Measurements from ENCODE around the gene POLE4. TPM values are rescaled to one million over a fixed set of nuclear protein-coding genes. Genes with fewer than 3 reads are reported as not detected.
A peak's percentile ranks its signal among the peaks of the same experiment; 100 is the strongest.

POLE4 gene
- total RNA-seq, 2 experiments from 2014 or later: 48.4 to 48.9 TPM

DNA sequence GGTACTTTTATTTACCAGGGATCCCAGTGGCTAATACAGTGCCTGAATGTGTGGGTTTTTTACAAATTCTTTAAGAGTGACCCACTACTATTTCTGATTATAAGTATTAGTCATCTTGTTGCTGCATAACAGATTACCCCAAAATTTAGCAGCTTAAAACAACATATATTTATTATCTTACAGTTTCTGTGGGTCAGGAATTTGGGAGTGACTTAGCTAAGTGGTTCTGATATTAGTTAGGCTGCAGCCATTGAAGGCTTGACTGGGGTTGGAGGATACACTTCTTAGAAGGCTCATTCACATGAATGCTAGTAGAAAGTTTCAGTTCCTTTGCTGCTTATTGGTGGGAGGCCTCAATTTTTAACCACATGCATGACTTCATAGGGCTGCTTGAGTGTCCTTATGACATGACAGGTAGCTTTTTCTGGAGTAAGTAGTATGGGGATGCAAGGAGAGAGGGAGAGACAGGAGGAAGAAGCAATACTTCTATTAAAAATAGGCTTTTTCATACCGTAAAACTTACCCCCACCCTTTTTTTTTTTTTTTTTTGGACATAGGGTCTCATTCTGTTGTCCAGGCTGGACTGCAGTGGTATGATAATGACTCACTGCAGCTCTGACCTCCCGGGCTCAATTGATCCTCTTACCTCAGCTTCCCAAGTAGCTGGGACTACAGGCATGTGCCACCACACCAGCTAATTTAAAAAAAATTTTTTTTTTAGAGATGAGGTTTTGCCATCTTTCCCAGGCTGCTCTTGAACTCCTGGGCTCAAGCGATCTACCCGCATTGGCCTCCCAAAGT is 13.3 kb upstream of the POLE4 start:
- H3K27ac Mint-ChIP-seq: no peak overlapping the region
- H3K9me3 Mint-ChIP-seq: peaks cover 4% of the 10 kb centered on the region
- peaks cover 14% of the 10 kb centered on the region for H3K36me3 Mint-ChIP-seq (ENCODE audit: low read depth)
- H3K4me3 Mint-ChIP-seq: no peak overlapping the region
- CTCF ChIA-PET: interaction anchor here (0.6 to 0.9 kb wide), 2 partner anchors 26 to 501 kb away, joined by 3 to 4 read pairs; no protein-coding TSS in a partner anchor
- no peak for TF ChIP-seq CTCF (IDR thresholded peaks at IDR 0.05)
- POLR2A ChIA-PET: no interaction called here
- DNase-seq (peak; percentile 26), ATAC-seq (peak; percentile 95)
- no peaks in the 10 kb centered on the region for H3K27me3 Mint-ChIP-seq
- intact Hi-C loops (cut with micrococcal nuclease): no loop called here
- peaks cover 9% of the 10 kb centered on the region for H3K4me1 Mint-ChIP-seq (ENCODE audit: low read depth)

GRCh38 chr2:74945788-74946331 is 12.6 kb upstream of the POLE4 start:
- CTCF ChIA-PET: interaction anchor here (0.6 kb wide), 1 partner anchor 500 kb away, joined by 3 read pairs; no protein-coding TSS in a partner anchor
- Mint-ChIP-seq H3K9me3 (peaks cover 4% of the 10 kb centered on the region), H3K27ac (no peak overlapping the region), H3K36me3 (ENCODE audit: low read depth) (peaks cover 16% of the 10 kb centered on the region), H3K4me3 (no peak overlapping the region), H3K27me3 (no peaks in the 10 kb centered on the region), H3K4me1 (ENCODE audit: low read depth) (peaks cover 11% of the 10 kb centered on the region)
- POLR2A ChIA-PET: no interaction called here
- intact Hi-C loops (cut with micrococcal nuclease): no loop called here
- no peak for TF ChIP-seq CTCF (IDR thresholded peaks at IDR 0.05)
- ATAC-seq (no peak), DNase-seq (no peak)

- POLR2A ChIA-PET: no interaction called here
- Mint-ChIP-seq H3K4me1 (ENCODE audit: low read depth) (peaks cover 11% of the 10 kb centered on the region), H3K36me3 (ENCODE audit: low read depth) (peaks cover 25% of the 10 kb centered on the region), H3K4me3 (no peak overlapping the region), H3K9me3 (peaks cover 10% of the 10 kb centered on the region), H3K27ac (no peak overlapping the region), H3K27me3 (no peaks in the 10 kb centered on the region)
- no peak for TF ChIP-seq CTCF (IDR thresholded peaks at IDR 0.05)
- no peak for DNase-seq
- no peak for ATAC-seq
- CTCF ChIA-PET: no interaction called here
- intact Hi-C loops (cut with micrococcal nuclease): no loop called here
These were observed 10.7 kb upstream of the POLE4 start for GRCh38 chr2:74947703-74948102.

DNA sequence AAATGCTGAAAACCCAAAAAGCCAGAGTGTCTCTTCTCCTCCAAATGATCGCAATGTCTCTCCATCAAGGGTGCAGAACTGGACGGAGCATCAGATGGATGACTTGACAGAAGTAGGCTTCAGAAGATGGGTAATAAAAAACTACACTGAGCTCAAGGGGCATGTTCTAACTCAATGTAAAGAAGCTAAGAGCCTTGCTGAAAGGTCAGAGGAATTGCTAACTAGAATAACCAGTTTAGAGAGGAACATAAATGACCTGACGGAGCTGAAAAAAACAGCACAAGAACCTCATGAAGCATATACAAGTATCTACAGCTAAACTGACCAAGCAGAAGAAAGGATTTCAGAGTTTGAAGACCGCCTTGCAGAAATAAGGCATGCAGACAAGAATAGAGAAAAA is 9.7 kb upstream of the POLE4 start:
- TF ChIP-seq CTCF (IDR thresholded peaks at IDR 0.05): no peak
- intact Hi-C loops (cut with micrococcal nuclease): no loop called here
- H3K9me3 Mint-ChIP-seq: peaks cover 10% of the 10 kb centered on the region
- ATAC-seq: no peak
- ChIA-PET POLR2A (interaction anchor here (0.6 kb wide), 1 partner anchor 98 kb away, joined by 3 read pairs; no protein-coding TSS in a partner anchor), CTCF (interaction anchor here (0.9 kb wide), 1 partner anchor 48 kb away, joined by 3 read pairs; no protein-coding TSS in a partner anchor)
- H3K4me3 Mint-ChIP-seq: no peak overlapping the region
- H3K27me3 Mint-ChIP-seq: no peaks in the 10 kb centered on the region
- H3K4me1 Mint-ChIP-seq (ENCODE audit: low read depth): peaks cover 11% of the 10 kb centered on the region
- H3K27ac Mint-ChIP-seq: no peak overlapping the region
- no peak for DNase-seq
- peaks cover 32% of the 10 kb centered on the region for H3K36me3 Mint-ChIP-seq (ENCODE audit: low read depth)

DNA sequence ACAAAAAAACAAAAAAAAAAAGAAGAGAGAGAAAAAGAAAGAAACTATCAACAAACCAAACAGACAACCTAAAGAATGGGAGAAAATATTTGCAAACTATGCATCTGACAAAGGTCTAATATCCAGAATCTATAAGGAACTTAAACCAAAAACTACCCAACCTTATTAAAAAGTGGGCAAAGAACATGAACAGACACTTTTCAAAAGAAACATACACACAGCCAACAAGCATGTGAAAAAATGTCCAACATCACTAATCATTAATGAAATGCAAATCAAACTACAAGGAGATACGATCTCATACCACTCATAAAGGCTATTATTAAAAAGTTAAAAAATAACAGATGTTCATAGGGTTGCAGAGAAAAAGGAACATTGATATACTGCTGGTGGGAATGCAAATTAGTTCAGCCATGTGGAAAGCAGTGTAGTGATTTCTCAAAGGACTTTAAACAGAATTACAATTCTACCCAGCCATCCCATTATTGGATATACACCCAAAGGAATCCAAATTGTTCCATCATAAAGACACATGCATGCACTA is 7.2 kb upstream of the POLE4 start:
- DNase-seq (no peak), ATAC-seq (no peak)
- POLR2A ChIA-PET: no interaction called here
- TF ChIP-seq CTCF (IDR thresholded peaks at IDR 0.05): no peak
- Mint-ChIP-seq H3K4me3 (no peak overlapping the region), H3K36me3 (ENCODE audit: low read depth) (peaks cover 33% of the 10 kb centered on the region), H3K27ac (no peak overlapping the region), H3K4me1 (ENCODE audit: low read depth) (peaks cover 16% of the 10 kb centered on the region), H3K27me3 (no peaks in the 10 kb centered on the region), H3K9me3 (peaks cover 10% of the 10 kb centered on the region)
- CTCF ChIA-PET: no interaction called here
- intact Hi-C loops (cut with micrococcal nuclease): no loop called here
